ENCODE data around the gene SEPTIN12. TPM values are rescaled to one million over a fixed set of nuclear protein-coding genes. Genes with fewer than 3 reads are reported as not detected.
"Not testable (repeated sequence)": the region's sequence is repeated elsewhere in the genome, so short reads cannot be mapped to it uniquely, and the experiment has no call there.

SEPTIN12 gene
- total RNA-seq, 4 donors from 2014 or later, result not detected

DNA sequence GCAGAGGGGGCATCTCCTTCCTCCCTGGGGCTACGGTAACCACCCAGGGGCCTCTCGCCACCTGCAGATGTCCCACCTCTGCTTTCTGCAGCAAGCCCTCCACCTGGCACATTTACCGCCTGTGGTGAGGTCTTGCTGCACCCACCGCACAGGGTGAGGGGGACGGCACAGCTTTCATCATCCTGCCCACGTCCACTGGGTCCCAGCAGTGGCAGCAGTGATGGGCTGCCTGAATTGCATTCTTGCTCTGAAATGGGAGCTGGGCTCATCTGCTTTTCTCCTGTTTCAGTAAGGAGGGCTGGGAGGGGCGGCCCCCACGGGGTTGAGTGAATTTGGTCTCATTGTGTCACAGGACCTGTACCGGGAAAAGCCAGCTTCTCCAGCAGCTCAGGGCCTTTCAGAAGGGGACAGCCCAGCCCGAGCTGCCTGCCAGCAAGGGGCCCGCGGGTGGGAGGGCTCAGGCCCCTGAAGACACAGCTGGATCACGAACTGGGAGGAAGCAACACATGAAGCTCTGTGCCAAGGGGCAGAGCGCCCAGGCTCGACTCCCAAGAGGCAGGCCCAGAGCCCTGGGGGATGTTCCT is 41.1 kb downstream of the SEPTIN12 start:
- peaks cover 0 to 33% (median 4%) of the 10 kb centered on the region in 3 donors for H3K4me1 ChIP-seq
- H3K27me3 ChIP-seq, result no peaks in the 10 kb centered on the region
- TF ChIP-seq, protein P1, sequence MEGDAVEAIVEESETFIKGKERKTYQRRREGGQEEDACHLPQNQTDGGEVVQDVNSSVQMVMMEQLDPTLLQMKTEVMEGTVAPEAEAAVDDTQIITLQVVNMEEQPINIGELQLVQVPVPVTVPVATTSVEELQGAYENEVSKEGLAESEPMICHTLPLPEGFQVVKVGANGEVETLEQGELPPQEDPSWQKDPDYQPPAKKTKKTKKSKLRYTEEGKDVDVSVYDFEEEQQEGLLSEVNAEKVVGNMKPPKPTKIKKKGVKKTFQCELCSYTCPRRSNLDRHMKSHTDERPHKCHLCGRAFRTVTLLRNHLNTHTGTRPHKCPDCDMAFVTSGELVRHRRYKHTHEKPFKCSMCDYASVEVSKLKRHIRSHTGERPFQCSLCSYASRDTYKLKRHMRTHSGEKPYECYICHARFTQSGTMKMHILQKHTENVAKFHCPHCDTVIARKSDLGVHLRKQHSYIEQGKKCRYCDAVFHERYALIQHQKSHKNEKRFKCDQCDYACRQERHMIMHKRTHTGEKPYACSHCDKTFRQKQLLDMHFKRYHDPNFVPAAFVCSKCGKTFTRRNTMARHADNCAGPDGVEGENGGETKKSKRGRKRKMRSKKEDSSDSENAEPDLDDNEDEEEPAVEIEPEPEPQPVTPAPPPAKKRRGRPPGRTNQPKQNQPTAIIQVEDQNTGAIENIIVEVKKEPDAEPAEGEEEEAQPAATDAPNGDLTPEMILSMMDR (IDR thresholded peaks at IDR 0.05), result no peak
- no peak for TF ChIP-seq POLR2A (IDR thresholded peaks at IDR 0.05)
- no peaks in the 10 kb centered on the region for H3K9me3 ChIP-seq
- peaks cover 3 to 38% (median 19%) of the 10 kb centered on the region in 3 donors for H3K36me3 ChIP-seq
- H3K27ac ChIP-seq, result peak overlapping the region in 1 of 4 donors; percentile 48
- DNase-seq, result no peak
- 45 to 49% methylated on average over 4 to 6 of the region's 15 CpGs for WGBS, 2 donors
- intact Hi-C loops (cut with DNase I), result no loop called here
- no peak overlapping the region for H3K4me3 ChIP-seq

DNA sequence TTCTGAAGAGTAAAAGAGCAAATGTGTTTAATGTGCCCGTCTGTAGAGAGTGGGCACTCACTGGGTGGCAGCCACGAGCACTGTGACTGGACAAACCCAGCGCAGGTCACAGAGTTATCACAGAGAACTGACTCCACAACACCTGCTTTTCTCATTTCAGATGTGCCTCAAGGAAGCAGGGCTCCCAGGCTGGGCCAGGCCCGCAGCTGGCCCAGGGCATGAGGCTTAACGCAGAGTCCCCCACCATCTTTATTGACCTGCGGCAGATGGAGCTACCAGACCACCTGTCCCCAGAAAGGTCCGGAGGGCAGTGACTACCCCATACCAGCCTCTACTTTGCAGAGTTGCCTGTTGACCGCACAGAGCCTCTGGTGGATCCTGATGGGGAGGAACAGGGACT is 41.9 kb downstream of the SEPTIN12 start:
- 86 to 87% methylated on average over 7 to 8 of the region's 8 CpGs for WGBS, 2 donors
- intact Hi-C loops (cut with DNase I), result no loop called here
- Histone ChIP-seq H3K36me3 (peaks cover 0 to 30% (median 10%) of the 10 kb centered on the region in 3 donors), H3K27ac (no peak overlapping the region), H3K9me3 (no peaks in the 10 kb centered on the region), H3K27me3 (no peaks in the 10 kb centered on the region), H3K4me1 (peaks cover 0 to 33% (median 4%) of the 10 kb centered on the region in 3 donors), H3K4me3 (no peak overlapping the region)
- DNase-seq, result no peak
- no peak for TF ChIP-seq POLR2A (IDR thresholded peaks at IDR 0.05)
- TF ChIP-seq, protein P1 (IDR thresholded peaks at IDR 0.05), result no peak

DNA sequence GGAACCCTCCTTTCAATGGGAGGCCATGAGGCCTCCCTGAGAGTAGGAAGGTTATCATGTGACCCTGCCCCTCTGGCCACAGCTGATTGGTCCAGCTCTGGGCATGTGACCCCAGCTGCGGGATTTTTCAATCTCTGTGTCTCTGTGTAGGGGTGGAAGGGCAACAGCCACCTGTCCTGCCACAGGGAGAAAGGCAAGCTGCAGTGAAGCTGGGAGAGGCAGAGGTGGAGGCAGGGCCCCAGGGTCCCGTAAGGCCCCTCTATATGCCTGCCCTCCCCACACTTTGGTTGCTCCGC is 42.9 kb downstream of the SEPTIN12 start:
- Histone ChIP-seq H3K4me1 (peaks cover 0 to 33% (median 4%) of the 10 kb centered on the region in 3 donors), H3K27me3 (no peaks in the 10 kb centered on the region), H3K9me3 (no peaks in the 10 kb centered on the region), H3K27ac (no peak overlapping the region), H3K4me3 (no peak overlapping the region), H3K36me3 (peaks cover 0 to 20% (median 7%) of the 10 kb centered on the region in 3 donors)
- intact Hi-C loops (cut with DNase I), result no loop called here
- DNase-seq, result no peak
- TF ChIP-seq, protein P1 (IDR thresholded peaks at IDR 0.05), result no peak
- TF ChIP-seq POLR2A (IDR thresholded peaks at IDR 0.05), result no peak
- WGBS, 2 donors, result no CpG with 5 or more reads among the region's 3 CpGs

DNA sequence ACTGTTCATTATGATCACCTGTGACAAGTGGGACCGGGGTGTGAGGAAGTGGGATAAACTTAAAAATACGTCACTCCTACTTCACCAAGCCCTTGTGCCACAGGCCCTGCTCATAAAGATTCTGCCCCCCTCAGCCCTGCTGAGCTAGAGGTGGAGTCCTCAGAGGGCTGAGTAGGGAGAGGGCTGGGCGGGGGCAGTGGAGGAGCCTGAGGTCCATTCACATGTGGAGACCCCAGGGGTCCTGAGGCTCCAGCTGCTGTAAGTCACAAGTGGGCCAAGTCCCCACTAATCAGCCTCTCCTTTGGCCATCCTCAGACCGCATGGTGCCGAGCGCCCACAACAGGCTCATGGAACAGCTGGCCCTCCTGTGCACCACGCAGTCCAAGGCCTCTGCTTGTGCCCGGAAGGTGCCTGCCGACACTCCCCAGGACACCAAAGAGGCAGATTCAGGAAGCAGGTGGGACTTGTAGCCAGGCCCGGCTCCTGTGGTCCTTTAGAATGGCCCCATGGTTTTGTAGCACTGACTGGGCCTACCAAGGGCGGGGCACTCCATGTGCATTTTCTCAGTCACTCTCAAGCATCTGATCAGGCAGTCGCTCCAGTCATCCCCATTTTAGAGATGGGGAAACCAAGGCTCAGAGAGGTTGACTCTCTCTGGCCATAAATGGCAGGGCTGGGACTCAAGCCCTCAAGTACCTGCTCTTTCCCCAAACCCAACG is 43.4 kb downstream of the SEPTIN12 start:
- Histone ChIP-seq H3K27ac (no peak overlapping the region), H3K27me3 (no peaks in the 10 kb centered on the region), H3K4me3 (no peak overlapping the region), H3K9me3 (no peaks in the 10 kb centered on the region), H3K4me1 (peaks cover 0 to 33% (median 4%) of the 10 kb centered on the region in 3 donors), H3K36me3 (peaks cover 0 to 15% (median 3%) of the 10 kb centered on the region in 3 donors)
- intact Hi-C loops (cut with DNase I), result no loop called here
- TF ChIP-seq POLR2A (IDR thresholded peaks at IDR 0.05), result no peak
- TF ChIP-seq, protein P1 (IDR thresholded peaks at IDR 0.05), result no peak
- DNase-seq, result no peak
- WGBS, 2 donors, result 78 to 84% methylated on average over 8 to 12 of the region's 13 CpGs

DNA sequence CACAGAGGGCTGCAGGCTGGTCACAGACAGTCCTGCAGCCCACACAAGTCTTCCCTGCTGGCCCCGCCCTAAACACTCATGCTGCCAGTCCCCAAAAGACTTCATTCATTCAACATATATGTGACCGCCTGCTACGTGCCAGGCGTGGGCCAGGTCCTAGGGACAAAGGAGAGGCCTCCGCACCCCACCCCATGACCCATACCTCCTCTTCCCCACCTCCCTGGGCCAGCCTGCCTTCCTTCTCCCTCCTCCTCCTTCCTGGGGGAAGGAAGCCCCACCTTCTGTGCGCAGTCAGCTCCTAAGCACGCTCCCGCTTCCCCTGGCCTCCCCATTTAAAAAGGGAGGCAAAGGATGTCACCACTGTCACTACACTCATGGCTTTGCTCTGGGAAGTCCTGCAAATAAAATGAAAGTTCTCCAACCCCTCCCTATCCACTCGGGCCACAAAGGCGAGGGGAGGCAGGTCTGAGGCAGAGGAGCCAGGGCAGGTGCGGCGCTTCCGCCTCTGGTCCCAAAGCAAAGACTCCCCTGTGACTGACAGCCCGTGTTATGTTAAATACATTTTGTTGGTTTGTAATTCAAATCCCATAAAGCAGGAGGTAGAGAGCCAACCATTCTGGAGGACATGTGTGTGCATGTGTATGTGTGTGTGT is 44.8 kb downstream of the SEPTIN12 start:
- WGBS, 2 donors, result 18 to 36% methylated on average over 13 of the region's 14 CpGs

DNA sequence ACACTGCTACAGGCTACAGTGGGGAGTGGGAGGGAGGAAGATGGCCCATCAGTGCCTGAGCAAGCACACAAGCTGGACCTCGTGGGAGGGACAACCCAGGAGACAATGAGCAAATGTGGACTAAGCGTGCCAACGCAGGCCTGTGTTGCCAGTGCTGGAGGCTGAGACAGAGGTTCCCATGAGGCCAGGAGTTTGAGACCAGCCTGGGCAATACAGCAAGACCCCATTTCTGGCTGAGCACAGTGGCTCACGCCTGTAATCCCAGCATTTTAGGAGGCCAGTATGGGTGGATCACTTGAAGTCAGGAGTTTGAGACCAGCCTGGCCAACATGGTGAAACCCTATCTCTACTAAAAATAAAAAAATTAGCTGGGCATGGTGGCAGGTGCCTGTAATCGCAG is 49.8 kb downstream of the SEPTIN12 start:
- 51 to 79% methylated on average over 4 of the region's 5 CpGs for WGBS, 2 donors
- peaks cover 6 to 24% (median 11%) of the 10 kb centered on the region in 3 donors for H3K4me1 ChIP-seq
- H3K27me3 ChIP-seq; H3K4me3 ChIP-seq; H3K36me3 ChIP-seq; DNase-seq; H3K27ac ChIP-seq; intact Hi-C loops (cut with DNase I); H3K9me3 ChIP-seq: not testable (repeated sequence)

More for the DNA sequence above, 44.8 kb downstream of the SEPTIN12 start:
- Histone ChIP-seq H3K9me3 (no peaks in the 10 kb centered on the region), H3K4me1 (peaks cover 0 to 33% (median 4%) of the 10 kb centered on the region in 3 donors), H3K36me3 (peaks cover 0 to under 1% (median 0%) of the 10 kb centered on the region in 3 donors), H3K27ac (peak overlapping the region in 3 of 4 donors; percentile 65 to 79 (median 69)), H3K27me3 (no peaks in the 10 kb centered on the region), H3K4me3 (peak overlapping the region; percentile 25 to 44 (median 33))
- intact Hi-C loops (cut with DNase I), result no loop called here
- DNase-seq, result no peak
- TF ChIP-seq, protein P1 (IDR thresholded peaks at IDR 0.05), result no peak
- TF ChIP-seq POLR2A (IDR thresholded peaks at IDR 0.05), result no peak

All from esophagus squamous epithelium (tissue), 5 donors.